HG03571 (cell line): ENCODE results near the gene LAMA5.

ENCODE experiments used
- ATAC-seq: cut with Tn5 transposase; IDR thresholded peaks from one replicate; pipeline ENCODE4 v1.9.1; 2021; ENCODE audit not compliant: unreplicated experiment

Gene LAMA5

DNA sequence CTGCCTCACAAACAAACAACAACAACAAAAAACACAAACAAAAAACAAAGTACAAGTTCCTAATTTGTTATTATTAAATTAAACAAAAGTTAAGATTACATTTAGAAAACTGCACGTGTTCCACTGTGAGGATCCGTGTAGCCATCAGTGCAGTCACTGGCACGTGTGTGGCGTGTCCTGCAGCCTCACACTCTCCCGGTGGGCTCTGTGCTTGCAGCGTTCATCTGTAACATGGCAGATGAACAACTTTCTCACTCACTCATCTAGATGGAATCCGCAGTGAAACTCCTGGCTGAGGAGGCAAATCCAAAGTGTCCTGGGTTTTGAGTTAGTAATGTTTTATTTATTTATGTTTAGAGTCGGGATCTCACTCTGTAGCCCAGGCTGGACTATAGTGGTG lies 77.2 kb downstream of the LAMA5 start:
- ATAC-seq, result no peak

DNA sequence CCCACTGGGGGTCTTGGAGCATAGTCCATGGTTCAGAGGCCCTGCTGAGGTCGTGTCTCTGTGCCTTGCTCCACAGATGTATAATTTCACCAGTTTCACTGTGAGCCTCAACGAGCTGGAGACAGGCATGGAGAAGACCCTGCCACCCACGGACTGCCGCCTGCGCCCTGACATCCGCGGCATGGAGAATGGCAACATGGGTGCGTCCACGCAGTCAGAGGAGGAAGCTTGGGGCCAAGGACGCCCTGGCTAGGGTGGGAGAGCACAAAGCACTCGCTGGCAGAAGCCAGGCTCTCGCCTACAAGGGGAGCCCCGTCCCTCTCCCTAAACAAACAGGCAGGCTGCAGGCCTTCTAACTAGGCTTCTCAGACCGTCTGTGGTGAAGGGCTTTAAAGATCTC lies 78.0 kb downstream of the LAMA5 start:
- no peak for ATAC-seq

DNA sequence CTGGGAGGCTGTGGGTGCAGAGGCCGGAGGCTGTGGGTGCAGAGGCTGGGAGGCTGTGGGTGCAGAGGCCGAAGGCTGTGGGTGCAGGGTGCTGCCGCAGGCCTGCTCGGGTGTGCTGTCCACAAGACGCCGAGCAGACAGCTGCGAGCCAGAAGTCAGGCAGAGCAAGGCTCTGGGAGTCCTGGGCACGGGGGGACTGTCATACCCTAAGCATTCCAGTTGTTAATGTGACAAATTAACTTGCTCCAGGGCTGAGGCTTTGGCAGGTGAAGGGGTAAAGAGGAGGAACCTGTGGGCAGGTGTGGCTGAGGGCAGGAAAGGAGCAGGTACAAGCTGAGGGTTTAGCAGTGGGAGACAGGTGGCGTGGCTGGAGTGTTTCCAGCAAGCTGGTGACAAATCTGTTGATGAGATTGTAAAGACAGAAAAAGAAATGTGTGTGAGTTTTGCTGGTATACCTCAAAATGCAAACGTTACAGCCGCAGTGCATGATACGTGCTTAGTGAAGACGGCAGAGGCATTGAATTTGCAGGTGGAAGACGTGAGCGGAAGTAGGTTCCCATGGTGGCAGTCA lies 78.5 kb downstream of the LAMA5 start:
- ATAC-seq, result no peak

DNA sequence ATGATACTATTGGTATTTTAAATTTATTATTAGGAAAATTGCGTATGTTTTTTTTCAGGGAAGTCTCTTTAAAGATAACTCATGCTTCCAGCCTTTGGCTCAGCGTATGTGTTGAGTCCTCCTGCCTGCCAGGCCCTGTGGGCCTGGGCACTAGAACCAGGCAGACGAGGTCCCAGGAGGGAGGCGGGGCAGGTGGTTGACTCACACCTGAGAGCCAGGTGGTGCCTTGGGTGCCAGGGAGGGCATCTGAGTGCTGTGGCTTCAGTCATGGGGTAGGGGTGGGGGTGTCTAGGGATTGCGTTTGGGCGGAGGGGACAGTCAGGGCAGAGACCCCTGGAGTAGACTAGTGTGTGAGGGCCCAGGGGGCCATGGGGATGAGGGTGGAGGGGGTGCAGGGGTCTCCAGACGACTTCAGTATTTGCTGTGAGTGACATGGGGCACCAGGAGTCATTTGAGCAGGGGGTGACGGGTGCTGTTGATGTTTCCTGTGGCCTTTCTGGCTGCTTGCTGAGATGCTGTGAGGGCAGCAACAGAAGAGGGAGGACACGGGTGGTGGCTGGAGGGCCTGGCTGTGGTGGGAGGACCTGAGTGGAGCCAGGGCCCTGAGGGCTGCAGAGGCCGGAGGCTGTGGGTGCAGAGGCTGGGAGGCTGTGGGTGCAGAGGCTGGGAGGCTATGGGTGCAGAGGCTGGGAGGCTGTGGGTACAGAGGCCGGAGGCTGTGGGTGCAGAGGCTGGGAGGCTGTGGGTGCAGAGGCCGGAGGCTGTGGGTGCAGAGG lies 79.2 kb downstream of the LAMA5 start:
- no peak for ATAC-seq

DNA sequence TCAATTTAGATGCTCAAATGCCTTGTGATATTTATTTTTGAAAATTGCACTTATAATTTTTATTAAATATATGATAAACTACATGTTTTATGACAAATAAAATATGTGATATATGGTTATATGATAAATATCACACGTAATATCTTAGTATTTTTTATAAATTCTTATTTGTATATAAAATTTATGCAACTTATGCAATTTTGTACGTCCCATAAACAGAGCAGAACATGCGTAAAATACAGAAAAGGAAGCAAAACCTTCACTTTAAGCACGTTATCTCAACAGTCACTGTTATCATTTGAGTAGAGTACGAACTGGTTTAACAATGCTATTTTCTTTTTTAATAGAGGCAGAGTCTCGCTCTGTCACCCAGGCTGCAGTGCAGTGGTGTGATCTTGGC lies 80.0 kb downstream of the LAMA5 start:
- no peak for ATAC-seq

DNA sequence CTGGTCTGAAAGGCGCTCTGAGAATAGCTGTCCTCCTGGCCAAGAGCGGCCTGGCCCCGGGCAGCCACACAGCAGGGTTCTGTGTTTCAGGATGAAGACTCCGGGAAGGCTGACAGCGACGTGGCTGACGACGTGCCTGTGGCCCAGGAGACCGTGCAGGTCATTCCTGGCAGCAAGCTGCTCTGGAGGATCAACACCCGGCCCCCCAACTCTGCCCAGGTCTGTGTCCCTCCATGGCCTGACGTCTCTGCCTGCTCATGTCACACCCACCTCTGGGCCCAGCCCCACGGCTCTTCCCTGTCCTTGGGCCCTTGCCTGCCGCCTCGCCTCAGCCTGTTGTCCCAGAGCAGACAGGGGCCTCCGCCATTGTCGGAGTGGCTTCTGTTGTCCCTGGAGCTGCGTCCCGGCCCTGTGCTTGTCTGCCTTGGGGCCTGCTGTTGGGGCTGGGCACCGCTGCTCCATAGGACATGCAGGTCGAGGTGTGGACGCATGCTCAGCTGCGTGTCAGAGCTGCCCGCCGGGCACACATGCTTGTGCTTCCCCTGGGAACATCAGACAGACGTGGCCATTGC lies 80.5 kb downstream of the LAMA5 start:
- ATAC-seq, result no peak

DNA sequence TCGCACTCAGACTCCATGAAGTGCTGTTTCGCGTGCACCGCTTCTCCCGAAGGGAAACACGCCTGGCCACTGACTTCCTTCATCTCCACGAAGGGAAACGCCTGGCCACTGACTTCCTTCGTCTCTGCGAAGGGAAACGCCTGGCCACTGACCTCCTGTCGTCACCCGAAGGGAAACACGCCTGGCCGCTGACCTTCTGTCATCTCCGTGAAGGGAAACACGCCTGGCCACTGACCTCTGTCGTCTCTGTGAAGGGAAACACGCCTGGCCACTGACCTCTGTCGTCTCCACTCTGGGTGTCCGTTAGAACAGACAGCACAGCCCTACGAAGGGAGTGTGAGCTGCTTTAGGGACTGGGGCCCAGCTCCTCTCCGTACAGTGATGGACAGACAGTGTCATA lies 81.4 kb downstream of the LAMA5 start:
- no peak for ATAC-seq

DNA sequence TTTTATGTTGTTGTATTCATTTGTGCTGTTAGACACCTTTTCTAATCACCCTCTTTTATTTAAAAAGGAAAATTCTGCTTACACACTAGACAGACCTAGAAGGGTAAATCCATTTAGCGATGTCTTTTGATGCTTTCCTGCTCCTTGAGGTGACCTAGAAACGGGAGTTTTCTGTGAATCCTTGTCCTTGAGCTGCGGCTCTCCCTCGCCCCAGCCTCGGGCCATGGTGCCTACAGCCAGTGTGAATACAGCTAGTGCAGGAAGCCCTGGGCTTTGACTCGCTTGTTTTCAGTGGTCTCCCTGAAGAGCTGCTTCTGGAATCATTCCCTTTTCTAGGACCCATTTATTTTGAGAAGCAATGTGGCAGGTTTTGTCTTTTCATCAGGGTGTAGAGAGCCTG lies 82.0 kb downstream of the LAMA5 start:
- no peak for ATAC-seq

DNA sequence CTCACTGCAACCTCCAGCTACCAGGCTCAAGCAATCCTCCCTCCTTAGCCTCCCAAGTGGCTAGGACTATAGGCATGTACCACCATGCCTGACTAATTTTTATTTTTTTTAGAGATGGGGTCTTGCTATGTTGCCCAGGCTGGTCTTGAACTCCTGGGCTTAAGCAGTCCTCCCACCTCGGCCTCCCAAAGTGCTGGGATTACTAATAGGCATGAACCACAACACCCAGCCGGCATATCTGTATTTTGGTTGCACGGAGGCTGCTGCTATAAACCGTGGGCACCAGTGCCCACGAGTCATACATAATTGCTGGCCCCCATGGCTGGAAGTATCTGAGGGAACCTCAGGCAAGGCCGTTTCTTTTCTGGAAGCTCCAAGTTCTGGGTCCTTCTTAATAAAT lies 82.7 kb downstream of the LAMA5 start:
- no peak for ATAC-seq

DNA sequence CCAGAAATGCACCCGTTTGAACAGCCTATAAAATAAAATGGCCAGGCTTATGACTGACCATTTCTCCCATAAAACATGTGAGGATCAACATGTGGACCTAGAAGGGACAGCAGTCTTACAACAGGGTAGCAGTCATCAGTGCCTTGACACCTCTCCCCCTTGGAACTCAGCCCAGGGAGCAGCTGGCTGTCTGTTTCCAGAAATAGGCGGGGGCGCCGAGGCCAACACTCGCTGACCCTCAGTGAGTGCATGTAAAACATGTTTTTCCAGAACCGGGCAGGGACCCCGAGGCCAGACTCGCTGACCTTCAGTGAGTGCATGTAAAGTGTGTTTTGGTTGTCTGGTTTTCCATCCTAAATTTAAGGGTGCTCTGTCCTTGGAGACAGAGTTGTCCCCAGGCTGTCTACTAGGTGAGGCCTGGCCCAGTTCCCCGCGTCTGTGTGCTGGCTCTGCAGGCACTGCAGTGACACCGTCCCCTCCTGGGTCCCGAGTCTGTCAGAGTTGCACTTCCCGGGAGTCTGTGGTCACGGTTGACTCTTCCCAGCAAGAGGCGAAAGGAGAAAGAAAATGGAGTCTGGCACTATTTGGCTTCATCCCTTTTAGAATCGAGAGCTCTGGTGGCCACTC lies 84.1 kb downstream of the LAMA5 start:
- ATAC-seq, result no peak

DNA sequence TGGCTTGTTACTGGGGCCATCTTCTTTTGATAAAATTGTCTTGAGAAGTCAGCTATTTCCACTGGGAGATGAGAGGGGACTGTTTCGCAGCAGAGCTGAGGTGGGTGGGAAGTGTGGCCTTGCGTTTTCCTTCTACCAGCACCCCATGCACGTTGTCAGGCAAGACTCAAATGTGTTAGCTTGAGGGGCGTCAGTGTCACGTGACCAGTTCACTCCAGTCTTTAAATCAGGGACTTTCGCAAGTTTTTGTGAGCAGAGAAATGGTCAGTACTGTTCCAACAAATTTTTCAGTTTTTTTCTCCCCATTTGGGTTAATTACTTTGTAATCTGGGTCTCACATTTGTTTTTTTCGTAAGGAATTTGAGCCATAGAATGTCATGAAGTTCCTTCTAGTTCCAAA lies 85.0 kb downstream of the LAMA5 start:
- ATAC-seq, result no peak

DNA sequence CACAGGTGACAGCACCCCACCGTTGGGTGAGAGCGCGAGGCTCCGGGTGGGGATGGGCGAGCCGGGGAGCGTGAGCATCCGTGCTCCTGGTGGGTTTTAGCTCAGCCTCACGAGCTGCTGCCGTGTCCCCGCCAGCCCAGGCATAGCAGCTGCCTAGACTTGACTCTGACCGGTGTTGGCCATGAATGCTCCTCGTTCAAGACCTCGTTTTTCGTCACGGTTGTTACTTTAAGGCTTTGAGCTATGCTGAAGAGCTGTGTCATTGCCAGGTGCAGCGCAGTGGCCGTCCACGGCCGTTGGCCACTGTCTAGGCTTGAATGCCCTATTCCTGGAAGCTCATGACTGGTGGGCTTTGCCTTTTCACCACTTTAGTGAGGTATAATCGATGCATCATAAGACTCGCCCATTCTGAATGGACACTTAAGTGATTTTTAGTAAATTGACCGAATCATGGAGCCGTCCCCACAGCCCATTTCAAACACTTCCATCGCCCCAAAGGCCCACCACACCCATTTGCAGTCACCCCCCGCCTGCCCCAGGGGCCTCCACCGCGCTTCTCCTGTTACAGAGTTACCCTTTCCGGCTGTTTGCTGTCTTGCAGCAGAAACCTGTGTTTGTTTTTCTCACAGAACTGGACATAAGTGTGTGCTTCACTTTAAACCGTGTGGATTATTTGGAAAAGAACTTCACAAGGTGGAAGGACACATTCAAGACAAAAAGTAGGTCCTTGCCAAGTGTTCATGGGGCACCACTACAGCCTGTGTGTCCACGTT lies 85.8 kb downstream of the LAMA5 start:
- no peak for ATAC-seq

DNA sequence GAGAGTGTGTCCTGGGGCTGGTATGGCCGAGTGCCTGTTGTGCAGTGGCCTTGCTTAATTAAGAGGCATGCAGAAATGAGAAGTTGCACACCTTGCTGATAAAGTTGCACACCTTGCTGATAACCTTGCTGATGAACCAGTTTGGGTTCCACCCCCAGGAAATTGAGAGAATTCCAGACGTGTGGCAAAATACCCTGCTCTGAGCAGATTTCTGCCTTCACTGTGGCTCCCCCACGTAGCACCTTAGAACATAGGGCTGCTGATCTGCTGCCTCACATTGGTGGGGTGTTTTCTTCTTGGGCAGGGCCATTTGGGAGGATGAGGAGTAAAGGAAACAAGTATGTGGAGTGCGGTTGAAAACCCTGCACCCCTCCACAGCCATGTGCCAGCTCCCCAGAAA lies 86.8 kb downstream of the LAMA5 start:
- no peak for ATAC-seq

DNA sequence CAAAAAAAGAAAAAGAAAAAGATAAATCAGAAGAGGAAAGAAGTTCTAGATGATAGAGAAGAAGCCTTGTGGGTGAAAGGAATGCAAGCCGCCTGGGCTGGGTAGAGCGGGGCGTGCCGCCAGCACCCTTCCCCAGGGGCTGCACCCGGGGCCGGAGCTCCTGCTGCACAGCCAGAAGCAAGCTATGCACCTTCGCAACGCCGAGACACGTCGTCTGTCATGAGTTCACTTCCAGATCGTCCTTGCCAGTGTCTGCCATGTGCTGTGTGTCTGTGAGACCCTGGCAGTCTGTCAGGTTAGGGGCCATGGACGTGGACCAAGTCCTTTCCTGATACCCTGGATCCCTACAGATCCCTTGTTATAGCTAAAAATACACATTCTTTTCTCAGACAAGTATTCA lies 89.9 kb downstream of the LAMA5 start:
- no peak for ATAC-seq

DNA sequence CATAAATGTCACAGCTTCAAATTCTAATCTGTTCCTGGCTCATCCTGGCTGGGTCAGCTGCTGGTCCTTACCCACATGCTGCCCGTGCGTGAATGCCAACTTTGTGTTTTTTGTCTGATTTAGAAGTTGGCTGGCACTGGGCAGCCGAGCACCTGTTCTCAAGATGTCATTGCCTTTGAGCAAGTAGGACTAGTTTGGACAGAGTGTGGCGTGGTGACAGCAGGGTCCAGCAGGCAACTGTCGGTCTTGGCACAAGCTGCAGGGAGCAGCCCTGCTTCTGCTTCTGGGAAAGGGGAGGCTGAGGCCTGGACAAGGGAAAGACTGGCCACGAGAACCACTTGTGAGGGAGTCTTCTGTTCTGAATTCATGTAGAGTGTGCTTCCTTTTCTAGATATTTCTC lies 90.7 kb downstream of the LAMA5 start:
- ATAC-seq, result no peak

DNA sequence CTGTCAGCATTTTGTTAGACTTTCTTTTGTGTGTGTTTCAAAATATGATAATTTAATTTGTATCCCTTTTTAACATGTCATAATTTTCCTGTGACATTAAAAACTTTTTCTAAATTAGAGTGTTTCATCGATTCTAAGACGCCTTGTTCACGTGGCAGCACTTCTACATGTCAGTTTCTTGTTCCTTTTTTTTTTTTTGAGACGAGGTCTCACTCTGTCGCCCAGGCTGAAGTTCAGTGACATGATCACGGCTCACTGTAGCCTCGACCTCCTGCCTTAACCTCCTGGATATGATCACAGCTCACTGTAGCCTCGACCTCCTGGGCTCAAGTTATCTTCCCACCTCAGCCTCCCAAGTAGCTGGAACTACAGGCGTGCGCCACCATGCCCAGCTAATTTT lies 91.9 kb downstream of the LAMA5 start:
- no peak for ATAC-seq

DNA sequence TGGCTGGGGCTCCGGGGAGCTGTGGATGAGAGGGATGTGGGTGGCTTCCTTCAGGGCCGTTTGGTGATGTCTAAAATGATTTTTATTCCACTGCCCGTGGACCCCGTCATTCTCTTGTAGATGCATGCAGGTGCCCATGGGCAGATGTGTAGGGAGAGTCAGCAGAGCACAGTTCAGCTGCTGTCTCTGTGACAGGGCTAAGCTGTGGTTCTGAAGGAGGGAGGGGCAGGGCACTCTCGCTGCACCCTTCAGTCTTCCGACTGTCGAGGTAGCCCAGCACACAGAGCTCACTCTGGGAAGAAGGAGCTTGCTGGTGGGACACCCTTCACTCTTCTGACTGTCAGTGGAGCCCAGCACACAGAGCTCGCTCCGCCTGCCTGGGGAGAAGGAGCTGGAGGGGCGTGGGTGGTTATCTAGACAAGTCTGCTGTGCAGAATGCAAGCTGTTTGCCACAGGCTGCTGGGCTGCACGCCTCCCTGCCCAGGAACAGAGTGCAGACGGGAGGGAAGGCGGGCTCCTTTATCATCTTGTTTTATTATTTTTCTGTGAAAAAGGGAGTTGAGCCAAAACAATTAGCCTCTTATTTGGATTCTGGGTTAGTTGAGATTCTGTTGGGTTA lies 92.7 kb downstream of the LAMA5 start:
- no peak for ATAC-seq

DNA sequence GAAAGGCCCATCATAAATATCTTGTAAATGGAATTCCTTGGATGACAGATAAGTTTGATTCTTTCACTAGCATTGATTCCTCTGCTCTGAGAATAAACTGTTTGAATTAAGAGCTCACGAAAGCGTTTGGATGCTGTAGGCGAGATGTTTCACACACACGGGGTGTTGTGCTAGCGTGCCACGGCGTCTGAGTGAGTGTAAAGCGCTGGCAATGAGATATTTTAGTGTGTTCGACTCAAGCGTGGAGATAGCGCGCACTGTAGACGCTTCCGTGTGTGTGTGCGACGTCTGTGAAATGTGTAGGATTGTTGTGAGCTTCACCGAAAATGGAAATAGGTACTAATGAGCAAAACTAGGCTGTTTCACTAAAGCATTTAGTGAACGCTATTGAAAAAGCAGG lies 93.7 kb downstream of the LAMA5 start:
- ATAC-seq, result no peak

DNA sequence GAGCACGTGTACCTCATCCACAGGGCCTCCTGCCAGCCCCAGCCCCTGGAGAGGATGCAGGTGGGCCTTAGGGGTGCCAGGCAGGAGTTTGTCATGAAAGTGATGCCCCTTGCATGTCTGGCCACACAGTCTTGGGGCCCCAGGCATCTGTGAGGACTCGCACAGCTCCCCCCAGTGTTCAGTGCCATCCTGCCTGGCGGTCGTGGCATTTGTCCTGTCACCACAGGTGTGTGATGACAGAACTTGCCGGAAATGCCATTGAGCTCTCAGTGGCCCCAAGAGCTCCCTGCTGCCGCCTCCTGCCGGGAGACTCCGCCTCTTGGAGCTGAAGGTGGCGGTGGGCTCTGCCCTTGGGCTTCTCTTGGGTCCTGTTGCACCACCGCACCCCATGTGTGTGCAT lies 94.9 kb downstream of the LAMA5 start:
- no peak for ATAC-seq

DNA sequence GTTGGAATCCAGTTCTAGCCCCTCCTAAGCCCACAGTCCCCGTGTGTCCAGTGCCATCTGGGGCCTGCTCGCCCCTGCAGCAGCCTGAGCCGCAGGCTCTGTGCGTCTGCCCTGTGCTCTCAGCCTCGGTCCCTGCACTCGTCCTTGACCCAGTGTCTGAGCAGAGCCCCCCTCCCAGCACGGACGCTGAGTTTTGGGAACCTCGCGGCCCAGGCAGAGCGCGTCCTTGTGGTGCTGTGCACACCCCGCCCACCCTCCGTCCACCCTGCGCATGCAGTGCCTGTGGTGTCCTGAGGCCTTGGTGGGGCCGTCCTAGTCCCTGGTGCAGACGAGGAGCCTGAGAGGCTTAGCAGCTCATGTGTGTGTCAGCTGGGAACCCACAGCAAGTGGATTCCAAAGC lies 97.2 kb downstream of the LAMA5 start:
- ATAC-seq, result no peak

DNA sequence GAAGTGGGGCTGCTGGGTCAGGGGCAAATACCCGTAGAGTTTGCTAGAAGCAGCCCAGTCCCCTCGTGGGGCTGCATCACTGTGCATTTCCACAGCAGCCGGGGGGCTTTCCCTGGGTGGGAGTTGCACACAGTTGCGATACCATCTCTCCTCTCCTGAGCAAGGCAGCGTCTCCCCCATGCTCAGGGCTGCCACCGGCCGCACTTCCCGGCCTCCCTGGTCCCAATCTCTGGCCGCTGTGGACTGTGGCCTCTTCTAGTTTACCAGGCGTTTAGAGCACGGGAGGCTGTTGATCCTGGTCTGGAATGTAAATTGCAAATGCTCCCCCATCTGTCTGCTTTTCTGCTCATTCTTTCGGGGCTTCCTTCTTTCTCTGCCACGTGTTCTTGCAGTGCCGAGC lies 97.7 kb downstream of the LAMA5 start:
- no peak for ATAC-seq
